Measurements from ENCODE around the gene RASA3. TPM values are rescaled to one million over a fixed set of nuclear protein-coding genes. Genes with fewer than 3 reads are reported as not detected.

The RASA3 gene
- total and polyA plus RNA-seq, 2 of the 4 experiments (the other 2 are of a cell fraction): 21.0 to 31.4 TPM

GRCh38 chr13:113956571-113956970 lies 175.9 kb downstream of the RASA3 start:
- intact Hi-C loops (cut with micrococcal nuclease): no loop called here
- dilution Hi-C loops (cut with HindIII; ENCODE audit: low sequenced_read_pairs, unreplicated experiment): no loop called here
- Histone ChIP-seq H3K56ac (ENCODE audit: extremely low read depth, insufficient read depth, low read length) (no peak overlapping the region), H3K9ac (ENCODE audit: low read depth, low read length) (no peak overlapping the region), H3K9me1 (ENCODE audit: insufficient read depth, low read length) (no peaks in the 10 kb centered on the region), H3K9me3 (ENCODE audit: control insufficient read depth, insufficient read depth, low read length) (peaks cover 20% of the 10 kb centered on the region), H4K91ac (ENCODE audit: insufficient read depth, low read depth, low read length) (no peak overlapping the region), H3K4me2 (ENCODE audit: low read depth, low read length) (no peak overlapping the region), H4K8ac (ENCODE audit: low read depth in 2 of 2, low read length in 2 of 2) (no peak overlapping the region), H2BK15ac (ENCODE audit: low read depth, low read length) (no peak overlapping the region), H3K14ac (replicated peaks; ENCODE audit: low read depth, low read length) (no peak overlapping the region), H3K23ac (ENCODE audit: low read depth, low read length) (no peak overlapping the region), H3K4me1 (ENCODE audit: control insufficient read depth, insufficient read depth, low read length) (peaks cover 2% of the 10 kb centered on the region; the same call in 1 of the 2 replicates), H2AFZ (replicated peaks; ENCODE audit: low read length, poor library complexity) (no peak overlapping the region), H3K4me3 (ENCODE audit: insufficient read depth, low read depth, low read length) (no peak overlapping the region), H3K79me1 (ENCODE audit: low read depth in 1 of 2, low read length in 2 of 2) (peaks cover 0 to 15% of the 10 kb centered on the region in 2 experiments; a peak in 2 of 4 replicates), H2BK20ac (ENCODE audit: low read depth, low read length) (no peak overlapping the region), H4K5ac (ENCODE audit: low read depth, low read length) (no peak overlapping the region), H3K18ac (ENCODE audit: low read depth, low read length) (no peak overlapping the region), H2BK120ac (ENCODE audit: low read depth, low read length) (no peak overlapping the region), H3K4ac (ENCODE audit: low read depth, low read length) (no peak overlapping the region), H2BK5ac (ENCODE audit: low read depth, low read length, poor library complexity, severe bottlenecking) (no peak overlapping the region), H3K27ac (ENCODE audit: insufficient read depth, low read length) (no peak overlapping the region), H2AK5ac (ENCODE audit: low read depth, low read length) (no peak overlapping the region), H3K27me3 (ENCODE audit: control insufficient read depth, insufficient read depth, low read length) (no peaks in the 10 kb centered on the region), H2AK9ac (replicated peaks; ENCODE audit: low read depth, low read length, poor library complexity) (no peak overlapping the region), H3K36me3 (ENCODE audit: control insufficient read depth, insufficient read depth, low read length) (peaks cover 33% of the 10 kb centered on the region), H4K20me1 (ENCODE audit: insufficient read depth, low read length) (peaks cover 8% of the 10 kb centered on the region; the same call in 1 of the 2 replicates)
- BruUV-seq (replicated peaks): no TSS peak
- ATAC-seq (ENCODE audit: low read depth) (no peak), DNase-seq (no peak)
- 94% methylated on average over 3 of the region's 14 CpGs; no CpG with 5 or more reads in 1 of the 2 experiments for WGBS, 2 experiments (ENCODE audit: extremely low coverage in 2 of 2, insufficient read length in 1 of 2)
- TF ChIP-seq USF2 (IDR thresholded peaks at IDR 0.05; ENCODE audit: low read depth, low read length): no peak
- TF ChIP-seq NFE2L2 (IDR thresholded peaks at IDR 0.05; ENCODE audit: low read depth, low read length): no peak
- TF ChIP-seq MXI1 (IDR thresholded peaks at IDR 0.05; ENCODE audit: borderline replicate concordance, low read depth, low read length): no peak
- TF ChIP-seq MAZ (IDR thresholded peaks at IDR 0.05; ENCODE audit: borderline replicate concordance, low read depth, low read length): no peak
- TF ChIP-seq MAFK (IDR thresholded peaks at IDR 0.05; ENCODE audit: low read depth, low read length): no peak
- no peak for TF ChIP-seq BHLHE40 (IDR thresholded peaks at IDR 0.05; ENCODE audit: low read depth, low read length)
- TF ChIP-seq POLR2A (IDR thresholded peaks at IDR 0.05; ENCODE audit: low read depth, low read length): no peak
- TF ChIP-seq CEBPB (IDR thresholded peaks at IDR 0.05; ENCODE audit: low read depth, low read length): no peak
- no peak for TF ChIP-seq CHD1 (IDR thresholded peaks at IDR 0.05; ENCODE audit: low read depth, low read length)
- no peak for TF ChIP-seq ELK1 (IDR thresholded peaks at IDR 0.05; ENCODE audit: borderline replicate concordance, low read depth, low read length)
- TF ChIP-seq CTCF (conservative IDR thresholded peaks at IDR 0.05; ENCODE audit: low read depth, low read length): no peak
- TF ChIP-seq RAD21 (IDR thresholded peaks at IDR 0.05; ENCODE audit: low read length): no peak
- TF ChIP-seq RCOR1 (IDR thresholded peaks at IDR 0.05; ENCODE audit: insufficient replicate concordance, low read length): no peak
- TF ChIP-seq RFX5 (IDR thresholded peaks at IDR 0.05; ENCODE audit: low read depth, low read length): no peak
- TF ChIP-seq SMC3 (IDR thresholded peaks at IDR 0.05; ENCODE audit: low read depth, low read length): no peak
- no peak for TF ChIP-seq FOS (IDR thresholded peaks at IDR 0.05; ENCODE audit: low read depth, low read length)
- ChIA-PET POLR2A (ENCODE audit: unreplicated experiment) (no interaction called here), CTCF (no interaction called here)
- in situ Hi-C loops (cut with MboI; ENCODE audit: low sequenced_read_pairs): no loop called here

Measured in IMR-90 (cell line).